Measurements from ENCODE around the gene EXOC6B. TPM values are rescaled to one million over a fixed set of nuclear protein-coding genes. Genes with fewer than 3 reads are reported as not detected.

EXOC6B gene
- total RNA-seq, 1 donor from 2014 or later = 32.4 TPM

DNA sequence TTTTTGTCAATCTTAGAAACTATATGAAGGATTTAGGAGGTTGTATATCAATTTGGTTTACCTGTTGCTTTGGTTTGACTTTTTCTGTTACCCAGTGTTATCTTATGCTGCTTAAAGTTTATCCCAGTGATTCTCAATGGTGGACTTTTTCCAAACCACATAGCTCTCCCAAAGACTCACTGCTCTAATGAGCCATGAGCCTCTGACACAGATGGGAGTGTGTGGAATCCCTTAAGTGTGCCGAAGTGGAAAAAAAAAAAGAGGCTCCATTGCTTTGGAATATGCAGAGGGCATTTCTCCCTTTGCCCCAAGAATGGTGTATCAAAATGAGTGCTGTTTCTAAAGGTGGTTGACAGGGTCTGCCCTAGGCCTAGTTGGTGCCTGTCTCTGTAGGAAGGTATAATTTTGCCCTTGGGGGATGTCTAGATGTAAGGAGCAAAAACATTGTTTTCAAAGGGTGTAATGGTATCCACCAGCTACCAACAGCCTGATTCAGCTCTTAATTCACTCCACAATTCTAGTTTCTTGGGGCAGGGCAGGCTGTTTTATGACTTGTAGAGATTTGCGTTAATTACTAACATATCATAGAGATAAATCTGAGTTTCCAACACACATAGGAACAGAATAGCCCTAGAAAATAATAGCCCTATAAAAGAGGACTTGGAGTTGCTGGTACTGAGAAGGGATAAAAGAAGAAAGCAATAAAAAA is 613.9 kb downstream of the EXOC6B start:
- Histone ChIP-seq H3K9me3 (no peaks in the 10 kb centered on the region), H3K4me3 (no peak overlapping the region), H3K27ac (no peak overlapping the region), H3K36me3 (no peaks in the 10 kb centered on the region), H3K27me3 (no peaks in the 10 kb centered on the region), H3K4me1 (no peaks in the 10 kb centered on the region)
- TF ChIP-seq, protein P1, sequence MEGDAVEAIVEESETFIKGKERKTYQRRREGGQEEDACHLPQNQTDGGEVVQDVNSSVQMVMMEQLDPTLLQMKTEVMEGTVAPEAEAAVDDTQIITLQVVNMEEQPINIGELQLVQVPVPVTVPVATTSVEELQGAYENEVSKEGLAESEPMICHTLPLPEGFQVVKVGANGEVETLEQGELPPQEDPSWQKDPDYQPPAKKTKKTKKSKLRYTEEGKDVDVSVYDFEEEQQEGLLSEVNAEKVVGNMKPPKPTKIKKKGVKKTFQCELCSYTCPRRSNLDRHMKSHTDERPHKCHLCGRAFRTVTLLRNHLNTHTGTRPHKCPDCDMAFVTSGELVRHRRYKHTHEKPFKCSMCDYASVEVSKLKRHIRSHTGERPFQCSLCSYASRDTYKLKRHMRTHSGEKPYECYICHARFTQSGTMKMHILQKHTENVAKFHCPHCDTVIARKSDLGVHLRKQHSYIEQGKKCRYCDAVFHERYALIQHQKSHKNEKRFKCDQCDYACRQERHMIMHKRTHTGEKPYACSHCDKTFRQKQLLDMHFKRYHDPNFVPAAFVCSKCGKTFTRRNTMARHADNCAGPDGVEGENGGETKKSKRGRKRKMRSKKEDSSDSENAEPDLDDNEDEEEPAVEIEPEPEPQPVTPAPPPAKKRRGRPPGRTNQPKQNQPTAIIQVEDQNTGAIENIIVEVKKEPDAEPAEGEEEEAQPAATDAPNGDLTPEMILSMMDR (IDR thresholded peaks at IDR 0.05) = no peak
- intact Hi-C loops (cut with DNase I) = no loop called here
- DNase-seq (ENCODE audit: low spot score in 2 of 2) = no peak

DNA sequence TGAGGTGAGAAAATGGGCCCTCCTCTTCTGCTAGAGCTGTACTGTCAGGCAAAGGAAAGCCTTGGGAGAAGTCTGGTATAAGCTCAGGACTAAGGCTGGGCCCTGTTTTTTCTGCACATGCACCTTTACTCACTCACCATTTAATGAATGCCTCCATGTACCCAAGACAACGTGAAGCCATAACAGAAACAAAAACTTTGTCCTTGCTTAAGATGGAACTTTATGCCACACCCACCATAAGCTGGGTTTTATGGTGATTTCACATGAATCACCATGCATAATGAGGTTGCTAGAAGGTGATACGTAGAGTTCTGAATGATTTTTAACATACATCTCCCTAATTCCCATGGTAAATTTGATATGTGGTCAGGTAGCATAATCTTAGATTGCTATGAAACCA is 614.5 kb downstream of the EXOC6B start:
- H3K36me3 ChIP-seq = no peaks in the 10 kb centered on the region
- intact Hi-C loops (cut with DNase I) = no loop called here
- no peak for DNase-seq (ENCODE audit: low spot score in 2 of 2)
- no peaks in the 10 kb centered on the region for H3K27me3 ChIP-seq
- H3K4me3 ChIP-seq = no peak overlapping the region
- no peaks in the 10 kb centered on the region for H3K9me3 ChIP-seq
- H3K27ac ChIP-seq = no peak overlapping the region
- TF ChIP-seq, protein P1 (IDR thresholded peaks at IDR 0.05) = no peak
- no peaks in the 10 kb centered on the region for H3K4me1 ChIP-seq

DNA sequence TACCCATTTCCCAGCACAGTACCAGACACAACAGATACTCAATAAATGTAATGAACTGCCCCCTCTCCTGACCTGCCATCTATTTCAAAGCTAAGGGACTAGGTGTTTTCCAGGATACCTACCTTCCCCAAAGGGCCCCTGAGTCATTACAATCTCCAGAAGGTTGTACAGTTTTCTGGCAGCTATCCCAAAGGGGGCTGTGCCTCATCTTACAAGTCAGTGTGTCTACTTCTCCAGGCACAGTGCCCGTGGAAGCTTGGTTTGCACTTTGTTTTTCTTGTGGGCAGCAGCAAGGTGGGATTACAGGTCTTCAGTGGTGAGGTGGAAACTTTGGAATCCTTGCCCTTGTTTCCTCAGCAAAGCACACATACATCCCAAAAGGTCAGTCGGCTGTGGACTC is 615.4 kb downstream of the EXOC6B start:
- Histone ChIP-seq H3K36me3 (no peaks in the 10 kb centered on the region), H3K9me3 (no peaks in the 10 kb centered on the region), H3K27ac (no peak overlapping the region), H3K4me1 (no peaks in the 10 kb centered on the region), H3K27me3 (no peaks in the 10 kb centered on the region), H3K4me3 (no peak overlapping the region)
- TF ChIP-seq, protein P1 (IDR thresholded peaks at IDR 0.05) = no peak
- no peak for DNase-seq (ENCODE audit: low spot score in 2 of 2)
- intact Hi-C loops (cut with DNase I) = no loop called here

DNA sequence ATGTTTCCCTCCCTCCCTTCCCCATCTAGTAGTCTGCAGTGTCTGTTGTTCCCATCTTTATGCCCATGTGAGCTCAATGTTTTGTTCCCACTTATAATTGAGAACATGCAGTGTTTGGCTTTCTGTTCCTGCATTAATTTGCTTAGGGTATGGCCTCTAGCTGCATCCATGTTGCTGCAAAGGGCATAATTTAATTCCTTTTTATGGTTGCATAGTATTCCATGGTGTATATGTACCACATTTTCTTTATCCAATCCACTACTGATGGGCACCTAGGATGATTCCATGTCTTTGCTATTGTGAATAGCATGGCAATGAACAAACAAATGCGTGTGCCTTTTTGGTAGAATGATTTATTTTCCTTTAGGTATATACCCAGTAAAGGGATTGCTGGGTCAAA is 617.6 kb downstream of the EXOC6B start:
- no peak overlapping the region for H3K27ac ChIP-seq
- DNase-seq (ENCODE audit: low spot score in 2 of 2) = no peak

DNA sequence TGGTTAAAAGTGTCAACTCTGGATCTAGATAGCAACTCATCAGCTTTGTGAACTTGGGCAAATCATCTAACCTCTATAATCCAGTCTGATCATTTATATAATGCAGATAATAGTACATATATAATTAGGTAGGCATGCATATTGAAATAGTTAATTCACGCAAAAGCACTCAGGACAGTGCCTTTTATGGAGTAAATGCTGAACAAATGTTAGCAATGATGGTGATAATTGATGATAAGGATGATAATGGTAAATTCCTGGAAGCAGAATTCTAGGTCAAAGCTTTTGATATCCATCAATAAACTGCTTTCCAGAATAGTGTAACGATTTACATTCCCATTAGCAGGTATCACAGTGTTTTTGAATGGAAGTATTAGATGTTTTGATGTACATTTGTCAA is 618.5 kb downstream of the EXOC6B start:
- no peak for DNase-seq (ENCODE audit: low spot score in 2 of 2)
- Histone ChIP-seq H3K4me1 (peaks cover 0 to 9% of the 10 kb centered on the region in 2 donors), H3K27me3 (no peaks in the 10 kb centered on the region), H3K27ac (no peak overlapping the region), H3K9me3 (no peaks in the 10 kb centered on the region), H3K36me3 (no peaks in the 10 kb centered on the region), H3K4me3 (no peak overlapping the region)
- TF ChIP-seq, protein P1 (IDR thresholded peaks at IDR 0.05) = no peak
- intact Hi-C loops (cut with DNase I) = no loop called here

More for the DNA sequence above, 617.6 kb downstream of the EXOC6B start:
- TF ChIP-seq, protein P1 (IDR thresholded peaks at IDR 0.05) = no peak
- no peaks in the 10 kb centered on the region for H3K36me3 ChIP-seq
- intact Hi-C loops (cut with DNase I) = no loop called here
- H3K27me3 ChIP-seq = no peaks in the 10 kb centered on the region
- H3K4me1 ChIP-seq = peaks cover 0 to 9% of the 10 kb centered on the region in 2 donors
- H3K4me3 ChIP-seq = no peak overlapping the region
- H3K9me3 ChIP-seq = no peaks in the 10 kb centered on the region
